ENCODE results near the gene ANKRD66.

The ANKRD66 gene

DNA sequence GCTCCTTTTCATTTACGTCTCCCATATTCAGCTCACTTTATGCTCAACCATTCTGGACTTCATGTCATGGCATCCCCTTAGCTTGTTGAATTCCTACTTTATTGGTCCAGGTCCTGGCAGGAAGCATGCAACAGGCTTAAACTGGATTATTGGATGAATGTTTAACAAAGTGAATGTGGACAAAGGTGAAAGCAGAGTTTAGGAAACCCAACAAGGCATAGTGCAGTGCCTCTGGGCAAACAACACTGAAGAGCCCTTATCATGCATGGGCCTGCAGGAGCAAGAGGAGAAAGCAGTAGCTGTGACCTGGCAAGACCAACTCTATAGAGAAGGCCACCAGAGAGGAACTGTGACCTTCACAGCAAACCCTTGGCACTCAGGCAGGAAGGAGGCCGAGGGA, 5.3 kb upstream of the ANKRD66 start:
- no peak for TF ChIP-seq SIN3A (IDR thresholded peaks at IDR 0.05; ENCODE audit: borderline replicate concordance, insufficient read depth, low read length)
- no peak for TF ChIP-seq REST (IDR thresholded peaks at IDR 0.05; ENCODE audit: insufficient read depth in 1 of 2, low read depth in 2 of 2, low read length in 2 of 2)
- TF ChIP-seq TAF1 (IDR thresholded peaks at IDR 0.05; ENCODE audit: borderline replicate concordance, insufficient read depth, low read length), result no peak
- no peak for TF ChIP-seq POLR2AphosphoS5 (IDR thresholded peaks at IDR 0.05; ENCODE audit: low read depth, low read length)
- TF ChIP-seq FOXP2 (optimal IDR thresholded peaks at IDR 0.05; ENCODE audit: borderline replicate concordance, extremely low read depth, extremely low read length, insufficient read depth), result no peak

- no peak for TF ChIP-seq TAF1 (IDR thresholded peaks at IDR 0.05; ENCODE audit: borderline replicate concordance, insufficient read depth, low read length)
- no peak for TF ChIP-seq POLR2AphosphoS5 (IDR thresholded peaks at IDR 0.05; ENCODE audit: low read depth, low read length)
- TF ChIP-seq FOXP2 (optimal IDR thresholded peaks at IDR 0.05; ENCODE audit: borderline replicate concordance, extremely low read depth, extremely low read length, insufficient read depth), result no peak
- no peak for TF ChIP-seq REST (IDR thresholded peaks at IDR 0.05; ENCODE audit: insufficient read depth in 1 of 2, low read depth in 2 of 2, low read length in 2 of 2)
- TF ChIP-seq SIN3A (IDR thresholded peaks at IDR 0.05; ENCODE audit: borderline replicate concordance, insufficient read depth, low read length), result no peak
These were observed 4.8 kb upstream of the ANKRD66 start for GRCh38 chr6:46741910-46742309.

GRCh38 chr6:46743425-46744158, 3.1 kb upstream of the ANKRD66 start:
- no peak for TF ChIP-seq POLR2AphosphoS5 (IDR thresholded peaks at IDR 0.05; ENCODE audit: low read depth, low read length)
- TF ChIP-seq TAF1 (IDR thresholded peaks at IDR 0.05; ENCODE audit: borderline replicate concordance, insufficient read depth, low read length), result no peak
- TF ChIP-seq SIN3A (IDR thresholded peaks at IDR 0.05; ENCODE audit: borderline replicate concordance, insufficient read depth, low read length), result no peak
- no peak for TF ChIP-seq FOXP2 (optimal IDR thresholded peaks at IDR 0.05; ENCODE audit: borderline replicate concordance, extremely low read depth, extremely low read length, insufficient read depth)
- TF ChIP-seq REST (IDR thresholded peaks at IDR 0.05; ENCODE audit: insufficient read depth in 1 of 2, low read depth in 2 of 2, low read length in 2 of 2), result no peak

DNA sequence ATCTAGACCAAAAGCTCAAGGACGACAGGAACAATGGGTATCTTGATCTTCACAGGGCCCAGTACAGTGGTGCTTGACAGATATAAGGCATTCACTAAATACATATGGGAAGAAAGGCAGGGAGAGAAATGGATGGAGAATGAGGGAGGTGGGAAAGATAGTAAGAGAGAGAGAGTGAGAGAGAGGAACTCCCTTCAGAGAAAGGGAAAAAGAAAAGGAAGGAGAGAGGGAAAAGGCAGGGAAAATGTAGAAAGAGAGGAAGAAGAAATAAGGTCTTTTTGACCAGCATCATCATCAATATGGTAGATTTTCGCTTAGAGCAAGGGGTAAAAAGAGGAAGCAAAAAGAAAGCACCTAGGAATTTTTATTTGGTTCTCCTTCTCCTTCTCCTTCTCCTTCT, 760 bp upstream of the ANKRD66 start:
- TF ChIP-seq TAF1 (IDR thresholded peaks at IDR 0.05; ENCODE audit: borderline replicate concordance, insufficient read depth, low read length), result no peak
- no peak for TF ChIP-seq REST (IDR thresholded peaks at IDR 0.05; ENCODE audit: insufficient read depth in 1 of 2, low read depth in 2 of 2, low read length in 2 of 2)
- TF ChIP-seq POLR2AphosphoS5 (IDR thresholded peaks at IDR 0.05; ENCODE audit: low read depth, low read length), result no peak
- TF ChIP-seq SIN3A (IDR thresholded peaks at IDR 0.05; ENCODE audit: borderline replicate concordance, insufficient read depth, low read length), result no peak
- TF ChIP-seq FOXP2 (optimal IDR thresholded peaks at IDR 0.05; ENCODE audit: borderline replicate concordance, extremely low read depth, extremely low read length, insufficient read depth), result no peak
